ENCODE results near the gene CALHM2. TPM values are rescaled to one million over a fixed set of nuclear protein-coding genes. Genes with fewer than 3 reads are reported as not detected.

The CALHM2 gene
- polyA plus RNA-seq, 1 donor (not counting 4 experiments of a cell fraction or from before 2014, with no cell fraction given) = 0.92 TPM

- DNase-seq (ENCODE audit: low read depth, low spot score) (no peak), FAIRE-seq (no peak)
- H3K4me3 ChIP-seq (ENCODE audit: control insufficient read depth in 2 of 3, extremely low read depth in 1 of 3, insufficient read depth in 2 of 3, low read depth in 1 of 3, low read length in 3 of 3) = no peak overlapping the region
- H3K27me3 ChIP-seq (ENCODE audit: control insufficient read depth, extremely low read depth, insufficient read depth, low read length) = peaks cover 9% of the 10 kb centered on the region
- H4K20me1 ChIP-seq (ENCODE audit: control insufficient read depth, extremely low read depth, insufficient read depth, low read length) = no peaks in the 10 kb centered on the region
- no peak overlapping the region for H3K27ac ChIP-seq (ENCODE audit: control insufficient read depth, insufficient read depth, low read length)
- H3K79me2 ChIP-seq (ENCODE audit: control insufficient read depth, insufficient read depth, low read length) = no peaks in the 10 kb centered on the region
- H2AFZ ChIP-seq (ENCODE audit: control insufficient read depth, low read length) = no peak overlapping the region
- no peak overlapping the region for H3K9ac ChIP-seq (ENCODE audit: control insufficient read depth, extremely low read depth, insufficient read depth, low read length)
- H3K4me2 ChIP-seq (ENCODE audit: control insufficient read depth, extremely low read depth, insufficient read depth, low read depth, low read length) = no peak overlapping the region
- TF ChIP-seq, protein P1, sequence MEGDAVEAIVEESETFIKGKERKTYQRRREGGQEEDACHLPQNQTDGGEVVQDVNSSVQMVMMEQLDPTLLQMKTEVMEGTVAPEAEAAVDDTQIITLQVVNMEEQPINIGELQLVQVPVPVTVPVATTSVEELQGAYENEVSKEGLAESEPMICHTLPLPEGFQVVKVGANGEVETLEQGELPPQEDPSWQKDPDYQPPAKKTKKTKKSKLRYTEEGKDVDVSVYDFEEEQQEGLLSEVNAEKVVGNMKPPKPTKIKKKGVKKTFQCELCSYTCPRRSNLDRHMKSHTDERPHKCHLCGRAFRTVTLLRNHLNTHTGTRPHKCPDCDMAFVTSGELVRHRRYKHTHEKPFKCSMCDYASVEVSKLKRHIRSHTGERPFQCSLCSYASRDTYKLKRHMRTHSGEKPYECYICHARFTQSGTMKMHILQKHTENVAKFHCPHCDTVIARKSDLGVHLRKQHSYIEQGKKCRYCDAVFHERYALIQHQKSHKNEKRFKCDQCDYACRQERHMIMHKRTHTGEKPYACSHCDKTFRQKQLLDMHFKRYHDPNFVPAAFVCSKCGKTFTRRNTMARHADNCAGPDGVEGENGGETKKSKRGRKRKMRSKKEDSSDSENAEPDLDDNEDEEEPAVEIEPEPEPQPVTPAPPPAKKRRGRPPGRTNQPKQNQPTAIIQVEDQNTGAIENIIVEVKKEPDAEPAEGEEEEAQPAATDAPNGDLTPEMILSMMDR (optimal IDR thresholded peaks at IDR 0.05 in 1 of 3, IDR thresholded peaks at IDR 0.05 in 1 of 3, conservative IDR thresholded peaks at IDR 0.05 in 1 of 3; ENCODE audit: extremely low read depth in 1 of 3, insufficient read depth in 2 of 3, low read length in 3 of 3) = no peak
- no peak for TF ChIP-seq EZH2 (IDR thresholded peaks at IDR 0.05; ENCODE audit: low read length)
- no peaks in the 10 kb centered on the region for H3K9me1 ChIP-seq (ENCODE audit: control insufficient read depth, extremely low read depth, insufficient read depth, low read length)
- dilution Hi-C loops (cut with MboI; ENCODE audit: extremely low pct_ligation_motif_present, low sequenced_read_pairs) = no loop called here
- H3K4me1 ChIP-seq (ENCODE audit: control insufficient read depth, extremely low read depth, insufficient read depth, low read length) = no peaks in the 10 kb centered on the region
- no peaks in the 10 kb centered on the region for H3K9me3 ChIP-seq (ENCODE audit: control insufficient read depth, low read depth, low read length)
- H3K36me3 ChIP-seq (ENCODE audit: control insufficient read depth in 2 of 2, extremely low read depth in 1 of 2, insufficient read depth in 2 of 2, low read length in 2 of 2) = no peaks in the 10 kb centered on the region
Observed at GRCh38 chr10:103465411-103466179, 13.4 kb upstream of the CALHM2 start.

DNA sequence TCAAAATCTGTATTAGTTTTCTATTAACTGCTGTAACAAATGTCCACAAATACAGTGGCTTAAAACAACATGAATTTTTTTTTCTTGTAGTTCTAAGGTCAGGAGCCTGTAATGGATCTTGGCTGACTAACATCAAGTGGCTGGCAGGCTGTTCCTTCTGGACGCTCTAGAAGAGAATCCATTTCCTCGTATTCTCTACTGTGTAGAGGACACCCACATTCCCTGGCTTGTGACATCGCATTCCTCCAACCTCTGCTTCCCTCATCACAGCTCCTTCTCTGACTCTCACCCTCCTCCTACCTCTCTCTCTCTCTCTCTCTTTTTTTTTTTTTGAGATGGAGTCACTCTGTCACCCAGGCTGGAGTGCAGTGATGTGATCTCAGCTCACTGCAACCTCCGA, 11.3 kb upstream of the CALHM2 start:
- dilution Hi-C loops (cut with MboI; ENCODE audit: extremely low pct_ligation_motif_present, low sequenced_read_pairs) = no loop called here
- no peak overlapping the region for H2AFZ ChIP-seq (ENCODE audit: control insufficient read depth, low read length)
- no peaks in the 10 kb centered on the region for H3K9me1 ChIP-seq (ENCODE audit: control insufficient read depth, extremely low read depth, insufficient read depth, low read length)
- DNase-seq (ENCODE audit: low read depth, low spot score) (no peak), FAIRE-seq (no peak)
- no peak overlapping the region for H3K4me2 ChIP-seq (ENCODE audit: control insufficient read depth, extremely low read depth, insufficient read depth, low read depth, low read length)
- H3K4me1 ChIP-seq (ENCODE audit: control insufficient read depth, extremely low read depth, insufficient read depth, low read length) = no peaks in the 10 kb centered on the region
- no peak for TF ChIP-seq EZH2 (IDR thresholded peaks at IDR 0.05; ENCODE audit: low read length)
- TF ChIP-seq, protein P1 (optimal IDR thresholded peaks at IDR 0.05 in 1 of 3, IDR thresholded peaks at IDR 0.05 in 1 of 3, conservative IDR thresholded peaks at IDR 0.05 in 1 of 3; ENCODE audit: extremely low read depth in 1 of 3, insufficient read depth in 2 of 3, low read length in 3 of 3) = no peak
- H3K27ac ChIP-seq (ENCODE audit: control insufficient read depth, insufficient read depth, low read length) = no peak overlapping the region
- H3K9ac ChIP-seq (ENCODE audit: control insufficient read depth, extremely low read depth, insufficient read depth, low read length) = no peak overlapping the region
- H3K4me3 ChIP-seq (ENCODE audit: control insufficient read depth in 2 of 3, extremely low read depth in 1 of 3, insufficient read depth in 2 of 3, low read depth in 1 of 3, low read length in 3 of 3) = no peak overlapping the region
- H3K27me3 ChIP-seq (ENCODE audit: control insufficient read depth, extremely low read depth, insufficient read depth, low read length) = peaks cover 9% of the 10 kb centered on the region
- no peaks in the 10 kb centered on the region for H3K79me2 ChIP-seq (ENCODE audit: control insufficient read depth, insufficient read depth, low read length)
- H3K36me3 ChIP-seq (ENCODE audit: control insufficient read depth in 2 of 2, extremely low read depth in 1 of 2, insufficient read depth in 2 of 2, low read length in 2 of 2) = no peaks in the 10 kb centered on the region
- no peaks in the 10 kb centered on the region for H4K20me1 ChIP-seq (ENCODE audit: control insufficient read depth, extremely low read depth, insufficient read depth, low read length)
- H3K9me3 ChIP-seq (ENCODE audit: control insufficient read depth, low read depth, low read length) = no peaks in the 10 kb centered on the region

All from keratinocyte (primary cell).